ENCODE measurements around the gene TMED7.

Gene TMED7

DNA sequence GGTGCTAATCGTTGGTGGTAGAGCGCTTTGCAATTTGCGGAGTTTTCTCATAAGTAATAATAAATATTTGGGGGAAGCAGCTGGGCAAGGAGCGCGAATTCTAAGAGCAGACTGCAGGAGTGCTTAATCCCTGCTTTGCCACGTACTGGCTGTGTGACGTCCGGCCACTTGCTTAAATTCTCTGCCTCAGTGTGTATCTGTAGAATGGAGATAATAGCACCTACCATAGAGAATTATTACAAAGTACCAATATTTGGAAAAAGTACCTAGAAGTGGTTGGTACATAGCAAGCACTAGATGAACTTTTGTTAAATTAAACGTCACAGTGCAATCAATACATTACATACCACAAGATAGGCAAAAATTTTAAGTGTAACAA, 598 bp upstream of the TMED7 start:
- DNase-seq, result no peak

DNA sequence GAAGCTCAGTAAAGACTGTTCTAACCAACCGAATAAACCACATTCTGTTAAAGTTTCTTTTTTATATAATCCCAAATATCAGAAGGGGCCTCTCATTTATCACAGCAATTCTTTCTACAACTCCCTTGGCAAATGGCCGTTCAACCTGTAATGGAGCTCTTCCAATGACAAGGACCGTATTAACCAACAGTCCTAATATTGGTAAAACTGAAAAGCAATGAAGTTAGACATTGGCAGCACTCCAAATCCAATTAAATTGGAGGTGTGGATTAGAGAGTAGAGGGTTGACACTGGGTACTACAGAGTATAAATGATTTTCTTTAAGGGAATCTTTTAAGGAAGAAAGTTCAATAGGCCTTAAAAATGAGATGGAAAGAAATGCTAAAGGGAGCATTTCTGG, 842 bp downstream of the TMED7 start:
- no peak for DNase-seq

DNA sequence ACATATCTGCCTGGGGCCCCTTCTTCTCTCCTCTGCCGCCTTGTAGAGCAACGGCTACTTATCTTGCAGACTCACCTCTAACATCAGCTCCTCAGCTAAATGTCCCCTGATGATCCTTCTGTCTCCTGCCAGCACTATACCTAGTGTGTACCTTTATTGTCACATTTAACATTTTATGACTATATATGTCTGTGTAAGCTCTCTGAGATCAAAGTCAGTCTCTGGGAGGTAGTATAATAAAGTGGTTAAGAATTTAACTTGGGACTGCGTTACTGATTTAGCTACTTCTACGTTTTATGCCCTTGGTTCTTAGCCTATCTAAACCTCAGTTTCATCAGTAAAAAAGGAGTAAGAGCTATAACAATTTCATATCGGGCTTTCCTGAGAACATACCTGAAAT, 2.2 kb downstream of the TMED7 start:
- DNase-seq, result no peak

DNA sequence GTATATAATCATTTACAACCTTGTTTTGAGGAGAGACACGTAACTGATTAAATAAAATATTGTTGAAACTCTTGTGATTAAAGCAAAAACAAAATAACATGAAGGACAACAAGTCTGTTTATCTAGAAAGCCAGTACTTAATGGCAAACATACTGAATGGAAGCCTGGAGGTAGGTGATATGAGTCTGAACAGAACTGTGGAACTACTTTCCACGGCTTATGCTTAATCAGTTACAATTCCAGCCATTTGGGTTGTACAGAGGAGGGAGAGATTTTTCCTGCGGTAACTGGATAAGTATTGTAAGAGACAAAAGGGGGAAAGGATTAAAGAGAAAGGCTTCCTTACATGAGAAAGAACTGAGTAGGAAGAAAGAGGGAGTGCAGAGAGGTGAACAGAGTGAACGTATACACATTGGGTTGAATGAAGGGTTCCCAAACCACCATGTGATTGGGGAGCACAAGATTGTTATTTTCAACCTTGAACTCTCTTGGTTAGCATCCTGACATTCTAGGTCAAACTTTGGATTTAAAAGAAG, 4.4 kb downstream of the TMED7 start:
- no peak for DNase-seq

DNA sequence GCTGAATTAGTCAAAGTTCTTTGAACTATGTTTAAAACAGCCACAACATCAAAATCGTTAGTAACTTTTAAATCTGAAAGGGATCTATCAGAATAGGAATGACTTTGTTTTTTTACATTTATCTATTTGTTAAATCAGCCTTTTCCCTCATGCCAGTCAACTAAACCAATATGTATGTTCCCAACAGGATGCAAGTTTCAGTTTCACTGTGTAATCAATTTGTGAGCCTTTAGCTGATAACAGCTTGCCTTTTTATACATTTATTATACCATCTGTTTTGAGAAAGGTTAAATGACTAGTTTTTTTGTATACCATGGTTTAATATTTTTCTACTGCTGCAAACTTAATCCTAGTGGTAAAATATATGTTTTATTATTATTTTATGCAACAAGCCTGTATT, 8.9 kb downstream of the TMED7 start:
- DNase-seq, result no peak

DNA sequence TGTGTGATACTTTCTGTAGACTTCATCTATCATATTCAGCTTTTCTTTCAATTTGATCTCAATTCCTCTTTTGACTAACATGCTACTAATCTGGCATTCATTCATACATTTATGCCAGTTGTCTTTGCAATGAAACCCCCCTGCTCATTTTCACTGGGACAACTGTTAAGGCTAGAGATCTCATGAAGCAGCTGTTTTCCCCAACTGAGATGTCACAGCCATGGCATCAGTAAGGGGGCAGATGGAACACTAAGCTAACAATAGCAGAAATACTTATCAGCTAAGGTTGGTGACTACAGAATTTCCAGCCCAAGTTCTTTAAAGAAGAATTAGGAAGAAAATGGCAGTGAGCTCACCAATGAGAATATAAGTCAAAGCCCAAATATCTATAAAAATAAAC, 9.4 kb downstream of the TMED7 start:
- DNase-seq, result no peak

DNA sequence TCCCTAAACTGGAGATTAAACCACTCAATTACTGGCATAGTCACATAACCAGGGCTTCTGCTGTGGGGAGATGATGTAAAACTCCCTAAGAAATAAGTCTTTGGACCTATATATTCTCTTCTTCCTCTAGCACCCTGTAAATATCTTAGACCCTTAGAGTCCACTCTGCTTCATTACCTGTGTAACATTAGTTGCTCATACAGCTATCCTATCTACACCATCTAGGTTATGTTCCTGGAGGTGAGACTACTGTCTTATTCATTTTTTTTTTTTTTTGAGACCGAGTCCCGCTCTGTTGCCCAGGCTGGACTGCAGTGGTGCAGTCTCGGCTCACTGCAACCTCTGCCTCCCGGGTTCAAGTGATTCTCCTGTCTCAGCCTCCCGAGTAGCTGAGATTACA, 14.0 kb downstream of the TMED7 start:
- DNase-seq, result no peak

DNA sequence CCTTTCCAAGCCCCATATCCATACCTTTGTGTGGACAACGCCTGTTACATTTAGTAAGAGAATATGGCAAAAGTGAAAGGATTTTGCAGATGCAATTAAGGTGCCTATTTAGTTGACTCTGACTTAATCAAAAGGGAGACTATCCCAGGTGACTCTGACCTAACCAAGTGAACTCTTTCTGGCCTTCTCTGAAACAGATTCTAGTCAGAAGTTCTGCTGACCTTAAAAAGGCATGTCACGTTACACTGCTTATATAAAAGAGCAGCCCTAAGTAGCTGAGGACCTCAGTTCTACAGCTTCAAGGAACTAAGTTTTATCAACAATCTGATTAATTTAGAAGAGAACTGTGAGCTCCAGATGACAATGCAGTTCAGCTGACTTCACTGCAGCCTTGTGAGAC, 17.9 kb downstream of the TMED7 start:
- no peak for DNase-seq

DNA sequence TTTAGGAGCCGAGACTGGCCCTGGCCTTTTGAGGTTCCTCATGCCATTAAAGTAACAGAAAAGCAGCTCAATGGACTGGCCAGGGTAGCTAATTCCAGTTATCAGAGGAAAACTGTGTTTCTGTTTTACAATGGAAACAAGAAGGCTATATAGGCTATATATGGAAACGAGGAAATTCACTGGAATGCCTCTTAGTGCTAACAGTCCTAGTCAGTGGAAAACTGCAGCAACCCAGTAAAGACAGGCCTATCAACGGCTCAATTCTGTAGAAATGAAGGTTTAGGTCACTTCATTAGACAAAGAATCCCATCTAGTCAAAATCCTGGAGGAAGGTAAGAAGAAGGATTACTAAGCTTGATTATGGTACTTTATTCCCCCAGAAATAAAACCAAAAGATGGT, 20.4 kb downstream of the TMED7 start:
- DNase-seq, result no peak

DNA sequence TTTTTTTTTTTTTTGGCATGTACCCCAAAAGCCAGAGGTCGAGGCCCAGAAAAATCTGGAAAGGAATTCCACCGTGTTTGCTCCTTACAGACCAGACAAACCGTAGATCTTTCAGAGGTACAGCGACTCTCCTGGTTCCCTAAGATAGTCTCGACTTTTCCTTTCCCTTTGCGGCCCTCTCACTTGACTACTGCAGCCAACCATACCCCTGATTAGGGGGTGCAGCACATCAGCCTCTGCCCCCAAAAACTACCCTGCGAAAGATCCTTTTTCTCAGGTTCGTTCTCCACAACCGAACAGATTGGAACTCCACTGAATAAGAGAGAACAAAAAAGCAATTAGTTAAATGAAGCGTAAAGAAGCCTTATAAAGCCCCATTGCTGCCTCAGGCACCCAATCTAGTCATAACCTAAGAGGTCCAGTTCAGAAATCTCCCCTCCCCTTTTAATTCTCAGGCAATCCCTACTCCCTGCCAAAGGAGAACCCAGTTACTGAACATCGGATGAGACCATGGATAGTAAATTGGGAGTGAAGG, 23.2 kb downstream of the TMED7 start:
- DNase-seq, result no peak

DNA sequence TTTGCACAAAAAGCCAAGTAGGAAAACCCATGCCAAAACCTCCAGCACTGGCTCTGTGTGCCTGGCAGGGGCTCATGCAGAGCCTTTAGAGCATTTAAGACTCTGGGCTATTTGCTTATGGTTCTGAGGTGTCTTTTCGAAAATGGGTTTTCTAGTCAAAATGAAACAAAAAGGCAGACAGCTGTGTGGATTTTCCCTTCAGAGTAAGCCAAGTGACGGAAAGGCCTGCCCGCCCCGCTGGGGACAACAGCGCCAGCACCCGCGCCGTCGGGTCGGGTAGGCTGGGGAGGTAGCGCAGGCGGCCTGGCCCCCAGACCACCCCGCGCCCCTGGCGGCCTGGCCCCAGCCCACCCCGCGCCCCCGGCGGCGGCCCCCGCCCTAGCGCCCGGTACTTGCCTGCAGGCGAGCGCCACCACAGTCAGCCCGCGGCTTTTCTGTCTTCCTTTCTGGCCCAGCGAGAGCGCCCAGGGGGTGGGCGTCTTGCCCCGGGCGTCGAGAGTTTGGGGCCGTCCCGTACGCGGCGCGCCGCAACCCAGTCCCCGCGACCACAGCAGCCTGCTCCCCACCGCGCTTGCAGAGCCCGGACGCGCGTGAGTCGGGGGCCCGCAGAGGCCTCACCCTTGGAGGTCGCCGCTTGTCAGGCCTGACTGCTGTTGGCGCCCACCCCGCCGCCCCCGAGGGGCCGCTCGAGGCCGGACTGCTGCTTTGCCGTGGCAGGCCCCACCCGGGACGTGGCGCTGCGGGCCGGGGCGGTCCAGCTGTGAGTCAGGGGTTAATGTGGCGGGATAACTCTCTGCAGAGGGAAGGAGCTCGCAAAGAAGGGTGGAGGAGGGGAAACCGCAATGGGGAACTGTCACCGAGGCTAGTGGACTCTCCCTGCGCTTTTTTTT, 23.9 kb downstream of the TMED7 start, which contains the start of gene TICAM2:
TSS of gene TICAM2 (minus strand) at position 779 of the 890 bp plus-strand sequence. CDS start 21,223 bp downstream, outside the sequence.
- DNase-seq, result peak; percentile 28 to 77 (median 42)

DNA sequence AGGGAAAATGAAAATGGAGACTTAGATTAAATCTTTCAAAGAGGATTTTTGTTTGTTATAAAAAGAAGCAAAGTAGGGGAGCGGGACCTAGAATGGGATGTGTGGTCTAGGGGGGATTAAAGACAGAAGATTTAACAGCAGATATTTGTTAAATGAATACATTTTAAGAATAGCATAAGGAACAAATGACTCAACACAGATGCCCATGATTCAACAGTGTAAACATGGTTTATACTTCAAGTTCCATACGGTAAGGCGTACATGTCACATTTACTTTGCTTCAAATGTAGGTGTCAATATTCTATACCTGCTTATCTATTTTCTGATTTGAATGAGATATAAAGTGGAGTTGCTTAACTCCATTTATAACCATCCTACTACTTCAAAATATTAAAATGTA, 25.1 kb downstream of the TMED7 start:
- no peak for DNase-seq

DNA sequence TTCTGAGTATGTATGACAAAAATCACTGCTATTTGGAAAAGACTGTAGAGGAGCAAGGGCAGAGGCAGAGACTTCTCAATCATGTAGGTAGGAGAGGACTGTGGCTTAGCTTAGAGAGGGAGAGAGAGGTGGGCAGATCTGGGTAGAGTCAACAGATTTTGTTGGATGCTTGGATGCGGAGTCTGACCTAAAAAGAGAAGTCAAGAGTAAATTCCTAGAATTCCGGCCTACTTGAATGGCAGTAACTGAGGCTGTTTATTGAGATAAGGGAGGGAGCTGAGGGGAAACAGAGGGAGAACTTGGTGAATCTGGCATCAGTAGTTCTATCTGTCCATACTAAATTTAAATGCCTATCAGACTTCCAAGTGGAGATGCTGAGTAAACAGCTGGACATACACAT, 25.9 kb downstream of the TMED7 start:
- no peak for DNase-seq

DNA sequence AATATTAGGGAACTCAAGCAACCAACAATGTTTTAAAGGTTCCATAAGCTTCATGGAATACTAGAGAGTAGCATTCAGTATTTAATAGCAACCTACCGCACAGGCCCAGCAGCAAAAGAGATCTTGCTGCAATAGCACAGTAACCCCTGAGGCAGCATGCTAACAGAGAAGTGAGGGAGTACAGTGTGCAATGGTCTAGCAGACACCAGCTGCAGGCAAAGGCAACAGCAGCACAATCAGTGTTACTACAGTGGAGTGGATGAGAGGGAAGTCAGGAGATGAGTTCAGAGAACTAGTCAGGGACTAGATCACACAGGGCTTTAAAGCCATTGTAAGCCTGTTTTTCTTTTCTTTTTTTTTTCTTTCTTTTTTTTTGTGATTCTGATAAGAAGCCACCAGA, 26.3 kb downstream of the TMED7 start:
- peak in 1 of 5 donors; percentile 14 for DNase-seq

DNA sequence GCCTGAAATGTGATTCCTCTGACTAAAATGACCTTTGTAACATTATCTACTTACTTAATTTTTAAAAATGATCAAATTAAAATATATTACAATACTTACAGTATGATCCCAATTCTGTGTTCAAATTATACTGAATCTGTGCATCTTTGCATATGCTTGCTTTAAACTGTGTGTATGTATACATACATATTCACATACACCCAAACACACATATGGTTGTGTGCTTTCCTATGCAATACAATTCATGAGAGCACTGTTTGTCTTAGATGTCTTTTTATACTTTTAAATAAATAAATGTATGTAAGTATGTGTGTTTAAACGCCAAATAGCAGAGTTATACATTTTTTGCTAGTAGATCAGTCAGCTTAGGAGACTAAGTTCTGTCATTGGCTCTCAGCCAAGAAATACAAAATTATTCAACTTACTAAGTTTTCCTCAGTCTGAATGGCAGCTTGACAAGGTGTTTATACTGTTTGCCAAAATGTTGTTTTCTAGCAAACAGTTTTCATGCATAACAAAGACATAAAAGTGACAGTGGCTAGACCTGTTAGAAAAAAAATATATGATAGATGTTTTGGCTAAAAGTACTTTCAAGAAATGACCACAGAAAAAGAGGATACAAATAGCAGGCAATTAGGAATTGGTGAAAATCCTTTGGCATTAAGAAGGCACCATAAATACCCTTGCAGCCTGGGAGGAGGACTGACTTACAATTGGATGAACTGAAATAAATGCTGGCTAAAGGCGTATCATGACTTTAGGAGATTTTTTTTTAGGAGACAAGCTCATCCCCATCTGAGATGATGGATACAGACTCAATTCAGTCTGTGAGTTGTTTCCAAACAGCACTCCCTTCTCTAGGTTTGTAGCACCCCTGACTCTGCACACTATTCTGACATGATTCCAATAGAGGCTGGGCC, 31.4 kb downstream of the TMED7 start:
- DNase-seq, result no peak

DNA sequence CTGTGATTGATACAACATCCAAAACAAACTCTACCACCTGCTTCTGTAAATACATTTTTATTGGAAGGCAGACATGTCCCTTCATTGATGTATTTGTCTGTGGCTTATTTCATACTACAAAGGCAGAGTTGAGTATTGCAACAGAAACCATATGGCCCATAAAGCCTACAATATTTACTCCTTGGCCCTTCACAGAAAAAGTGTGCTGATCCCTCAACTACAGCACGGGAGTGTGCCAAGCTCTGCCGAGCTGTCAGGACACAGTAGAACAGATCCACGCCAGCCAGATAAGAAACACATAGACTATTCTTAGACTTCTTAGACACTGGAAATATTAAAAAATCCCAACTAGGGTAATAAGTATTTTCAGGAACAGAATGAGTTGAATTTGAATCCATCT, 36.8 kb downstream of the TMED7 start:
- DNase-seq, result no peak

DNA sequence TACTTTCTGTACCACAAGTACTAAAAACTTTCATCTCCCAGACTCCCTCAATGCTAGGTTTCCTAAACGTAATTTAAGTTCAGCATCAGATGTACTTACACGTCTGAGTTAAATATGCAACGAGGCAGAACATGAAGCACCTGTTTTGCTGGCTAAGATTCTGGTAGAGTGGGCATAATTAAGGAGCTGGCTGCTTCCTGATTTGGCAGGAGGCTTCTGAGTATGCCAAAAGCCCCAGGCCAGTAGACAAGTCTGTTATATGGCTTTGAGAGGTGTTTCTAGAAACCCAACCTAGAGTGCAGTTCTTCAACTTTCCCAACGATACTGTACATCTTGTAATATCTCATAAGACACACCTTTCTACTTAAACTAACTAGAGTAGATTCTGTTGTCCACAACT, 37.2 kb downstream of the TMED7 start:
- no peak for DNase-seq

DNA sequence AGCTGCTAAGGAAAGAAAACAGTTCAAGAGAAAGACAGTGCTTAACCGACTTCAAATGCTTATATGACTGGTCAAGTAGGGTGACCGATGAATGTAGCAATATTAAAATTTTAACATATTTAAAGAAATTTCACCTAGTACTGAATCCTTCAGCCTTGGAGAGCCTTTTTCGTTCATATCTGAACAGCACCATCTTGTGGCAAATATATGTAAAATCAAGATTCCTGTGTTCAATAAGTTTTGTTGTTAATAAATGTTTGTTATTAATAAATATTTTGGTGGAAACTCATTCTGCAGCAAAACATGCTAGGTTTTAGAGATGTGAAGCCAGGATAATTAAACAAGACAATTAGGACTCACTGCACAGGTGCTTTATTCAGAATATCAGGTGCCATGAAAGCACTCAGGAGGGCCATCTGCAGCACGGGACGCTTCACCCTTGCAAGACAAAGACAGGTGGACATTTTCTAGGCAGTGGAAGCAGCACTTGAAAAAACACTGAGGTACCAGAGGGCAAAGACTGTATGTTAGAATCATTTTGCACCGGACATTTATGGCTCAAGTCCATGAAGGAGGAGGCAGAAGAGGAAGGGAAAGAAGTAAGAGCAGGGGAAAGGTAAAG, 39.2 kb downstream of the TMED7 start:
- peak in 1 of 5 donors; percentile 22 for DNase-seq

DNA sequence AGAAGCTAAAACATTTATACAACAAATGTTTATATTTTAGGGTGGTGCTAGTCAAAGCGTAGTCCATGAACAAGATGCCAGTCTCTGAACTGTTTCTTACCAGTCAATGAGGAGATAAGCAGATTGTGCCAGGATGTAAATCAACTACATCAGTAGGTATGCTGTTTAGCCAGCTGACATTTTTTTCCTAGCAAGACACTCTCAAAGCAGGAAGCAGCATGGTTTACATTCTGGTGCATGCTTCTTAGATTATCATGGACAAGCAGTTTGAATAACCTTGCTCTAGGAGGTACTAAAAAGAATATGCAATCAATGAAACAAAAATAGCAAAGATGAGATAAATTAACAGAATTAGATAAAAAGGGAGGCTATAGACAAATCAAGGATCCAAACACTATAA, 40.6 kb downstream of the TMED7 start:
- no peak for DNase-seq

DNA sequence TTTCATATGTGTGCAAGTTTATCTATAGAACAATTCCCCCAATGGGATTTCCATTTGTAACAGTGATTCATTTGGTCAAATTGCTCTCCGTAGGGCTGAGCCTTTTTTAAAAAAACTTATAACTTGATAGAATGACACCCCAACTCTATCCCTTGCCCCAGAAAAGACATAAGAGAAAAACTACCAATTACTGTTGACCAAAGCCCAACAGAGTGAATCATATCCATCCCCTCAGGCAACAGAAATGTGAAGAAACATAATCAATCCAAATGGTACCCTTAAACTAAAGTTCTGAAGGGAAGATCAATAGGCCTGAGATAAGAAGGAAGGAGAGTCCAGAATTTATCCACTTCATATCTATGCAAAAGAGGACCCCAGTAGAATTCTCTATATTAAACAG, 41.3 kb downstream of the TMED7 start:
- no peak for DNase-seq

DNA sequence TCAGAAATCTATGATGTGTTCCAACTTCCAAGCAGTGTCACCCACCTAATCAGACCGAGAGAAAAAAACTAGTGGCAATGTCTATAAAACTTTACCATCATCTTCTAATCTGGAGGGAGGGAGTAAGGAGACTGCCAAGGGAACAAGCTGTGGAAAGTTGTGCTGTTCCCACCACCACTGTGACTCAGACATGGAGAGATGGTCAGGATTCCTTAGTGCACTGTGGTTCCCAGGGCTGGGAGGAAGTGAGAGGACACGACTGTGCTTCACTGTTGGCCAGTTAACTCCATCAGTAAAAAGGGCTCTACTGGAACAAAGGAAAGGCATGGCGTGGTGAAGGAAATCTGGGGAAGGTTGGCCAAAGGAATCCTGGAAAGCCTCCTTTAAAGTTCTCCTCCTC, 42.4 kb downstream of the TMED7 start:
- DNase-seq, result no peak

DNA sequence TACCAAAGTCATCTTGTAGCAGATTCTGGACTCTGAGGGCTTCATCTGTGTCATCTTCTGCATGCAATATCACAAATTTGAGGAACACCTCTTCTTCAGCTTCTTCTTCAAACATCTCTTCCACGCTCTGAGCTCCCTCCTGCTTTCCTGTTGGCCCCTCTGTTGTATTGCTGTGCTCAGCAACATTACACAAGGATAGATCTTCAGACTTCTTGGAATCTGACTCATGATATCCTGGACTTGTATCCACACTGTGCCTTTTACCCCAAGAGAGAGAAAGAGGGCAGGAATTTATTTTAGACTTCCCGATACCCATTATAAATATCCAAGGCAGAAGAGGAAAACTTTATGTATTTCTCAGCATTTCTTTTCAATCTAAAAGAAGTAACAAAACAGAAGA, 44.9 kb downstream of the TMED7 start:
- no peak for DNase-seq

DNA sequence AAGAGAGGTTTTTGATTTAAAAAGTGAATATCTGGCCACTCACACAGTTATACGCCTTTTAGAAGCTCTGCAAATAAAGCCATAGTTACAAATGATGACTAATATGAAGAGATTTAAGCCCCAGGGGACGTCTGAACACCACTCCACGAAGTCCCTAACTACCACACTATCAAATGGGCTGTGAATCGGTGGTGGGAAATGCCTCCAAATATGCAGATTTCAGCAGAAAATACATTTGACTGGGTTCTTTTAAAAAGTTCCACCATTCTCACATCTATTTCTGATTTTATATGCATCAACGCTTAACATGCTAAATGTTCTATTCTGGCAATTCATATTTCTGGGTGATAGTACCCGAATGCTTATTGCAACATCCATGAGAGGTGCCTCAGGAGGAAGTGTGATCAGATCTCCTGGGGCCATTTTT, 46.1 kb downstream of the TMED7 start:
- no peak for DNase-seq

Measured in T-helper 1 cell (primary cell).